Parathyroid adenoma (tissue), 2 donors: ENCODE results near the gene TMEM184B.

ENCODE experiments used
- H2AFZ ChIP-seq: fragments of 300-600 bp; sonication (generic); one replicate; pipeline ENCODE4 v1.7.0; 2017; ENCODE audit warnings: antibody characterized with exemption, mild to moderate bottlenecking
- H3K27ac ChIP-seq: fragments of 300-600 bp; sonication (generic); one replicate; pipeline ENCODE4 v1.7.0; 2017
- H3K27me3 ChIP-seq: fragments of 300-600 bp; sonication (generic); one replicate; pipeline ENCODE4 v1.7.0; 2017; ENCODE audit warnings: low read length; ENCODE audit not compliant: control insufficient read depth, insufficient read depth
- H3K36me3 ChIP-seq: fragments of 300-600 bp; sonication (generic); one replicate; pipeline ENCODE4 v1.7.0; 2017; ENCODE audit warnings: low read length; ENCODE audit not compliant: control insufficient read depth, insufficient read depth
- H3K4me1 ChIP-seq: fragments of 300-600 bp; sonication (generic); one replicate; pipeline ENCODE4 v1.7.0; 2017; ENCODE audit warnings: control low read depth
- H3K4me2 ChIP-seq: fragments of 300-600 bp; sonication (generic); one replicate; pipeline ENCODE4 v1.7.0; 2017; ENCODE audit warnings: low read length
- H3K4me3 ChIP-seq: fragments of 300-600 bp; sonication (generic); one replicate; pipeline ENCODE4 v1.7.0; 2017; ENCODE audit warnings: low read depth, low read length
- H3K79me2 ChIP-seq: fragments of 300-600 bp; sonication (generic); one replicate; pipeline ENCODE4 v1.7.0; 2017; ENCODE audit warnings: control low read depth
- H3K9ac ChIP-seq: fragments of 300-600 bp; sonication (generic); one replicate; pipeline ENCODE4 v1.7.0; 2017; ENCODE audit warnings: mild to moderate bottlenecking
- H3K9me3 ChIP-seq: fragments of 300-600 bp; sonication (generic); one replicate; pipeline ENCODE4 v1.7.0; 2017; ENCODE audit warnings: low read length; ENCODE audit not compliant: control insufficient read depth
- CTCF ChIP-seq: fragments of 300-600 bp; sonication (generic); IDR thresholded peaks from one replicate; pipeline ENCODE4 v1.7.0; 2017; ENCODE audit warnings: antibody characterized with exemption, mild to moderate bottlenecking
- donor health status: primary hyperparathyroidism.

Gene TMEM184B

DNA sequence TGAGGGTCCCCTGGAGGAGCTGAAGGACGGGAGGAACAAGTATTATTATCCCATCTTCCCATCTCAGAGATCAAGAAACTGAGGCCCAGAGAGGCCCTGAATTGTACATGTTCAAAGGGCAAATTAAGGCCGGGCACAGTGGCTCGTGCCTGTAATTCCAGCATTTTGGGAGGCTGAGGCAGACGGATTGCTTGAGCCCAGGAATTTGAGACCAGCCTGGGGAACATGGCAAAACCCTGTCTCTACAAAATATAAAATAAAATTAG is 99.2 kb downstream of the TMEM184B start:
- Histone ChIP-seq H3K27ac (no peak overlapping the region), H3K4me2 (no peak overlapping the region), H3K9ac (no peak overlapping the region), H2AFZ (no peak overlapping the region), H3K4me3 (no peak overlapping the region), H3K36me3 (no peaks in the 10 kb centered on the region), H3K9me3 (no peaks in the 10 kb centered on the region), H3K79me2 (no peaks in the 10 kb centered on the region), H3K27me3 (no peaks in the 10 kb centered on the region), H3K4me1 (no peaks in the 10 kb centered on the region)
- TF ChIP-seq CTCF, result no peak

DNA sequence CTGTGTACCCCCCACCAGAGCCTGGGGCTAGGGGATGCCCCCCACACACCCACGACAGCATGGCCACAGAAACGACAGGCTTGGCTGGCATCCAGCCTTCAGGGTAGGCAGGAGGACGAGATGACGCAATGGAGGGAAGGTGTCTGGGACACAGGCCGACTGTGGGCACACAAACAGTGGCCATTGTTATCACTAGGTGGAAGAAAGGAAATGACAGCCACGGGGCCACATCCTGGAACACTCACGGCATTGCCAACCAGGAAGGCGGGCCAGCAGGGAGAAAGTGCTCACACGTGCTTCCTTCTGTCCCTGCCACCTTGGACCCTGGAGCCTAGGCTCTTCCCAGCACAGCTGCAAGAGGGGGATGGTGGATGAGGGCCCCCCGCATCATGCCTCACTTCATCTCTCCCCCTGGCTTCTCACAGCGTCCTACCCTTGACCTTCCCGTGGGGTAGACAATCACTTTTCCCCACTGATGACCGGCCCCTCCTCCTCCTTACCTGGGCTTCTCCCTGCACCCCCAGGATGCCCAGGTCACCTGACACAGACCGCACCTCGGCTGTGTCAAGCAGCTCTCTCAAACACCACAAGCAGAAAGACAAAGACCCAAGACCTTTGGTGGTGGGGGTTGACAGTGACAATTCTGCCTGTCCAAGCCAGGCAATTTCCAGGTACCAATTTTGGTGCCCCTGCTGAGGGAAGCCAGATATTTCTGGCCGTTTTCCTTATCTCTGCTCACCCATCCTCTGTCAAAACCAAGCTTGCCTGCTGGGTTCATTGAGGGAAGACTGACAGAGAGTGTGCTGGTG is 99.8 kb downstream of the TMEM184B start:
- Histone ChIP-seq H3K4me2 (no peak overlapping the region), H3K79me2 (no peaks in the 10 kb centered on the region), H3K9me3 (no peaks in the 10 kb centered on the region), H2AFZ (no peak overlapping the region), H3K4me1 (no peaks in the 10 kb centered on the region), H3K36me3 (no peaks in the 10 kb centered on the region), H3K27me3 (no peaks in the 10 kb centered on the region), H3K4me3 (no peak overlapping the region), H3K27ac (no peak overlapping the region), H3K9ac (no peak overlapping the region)
- no peak for TF ChIP-seq CTCF

DNA sequence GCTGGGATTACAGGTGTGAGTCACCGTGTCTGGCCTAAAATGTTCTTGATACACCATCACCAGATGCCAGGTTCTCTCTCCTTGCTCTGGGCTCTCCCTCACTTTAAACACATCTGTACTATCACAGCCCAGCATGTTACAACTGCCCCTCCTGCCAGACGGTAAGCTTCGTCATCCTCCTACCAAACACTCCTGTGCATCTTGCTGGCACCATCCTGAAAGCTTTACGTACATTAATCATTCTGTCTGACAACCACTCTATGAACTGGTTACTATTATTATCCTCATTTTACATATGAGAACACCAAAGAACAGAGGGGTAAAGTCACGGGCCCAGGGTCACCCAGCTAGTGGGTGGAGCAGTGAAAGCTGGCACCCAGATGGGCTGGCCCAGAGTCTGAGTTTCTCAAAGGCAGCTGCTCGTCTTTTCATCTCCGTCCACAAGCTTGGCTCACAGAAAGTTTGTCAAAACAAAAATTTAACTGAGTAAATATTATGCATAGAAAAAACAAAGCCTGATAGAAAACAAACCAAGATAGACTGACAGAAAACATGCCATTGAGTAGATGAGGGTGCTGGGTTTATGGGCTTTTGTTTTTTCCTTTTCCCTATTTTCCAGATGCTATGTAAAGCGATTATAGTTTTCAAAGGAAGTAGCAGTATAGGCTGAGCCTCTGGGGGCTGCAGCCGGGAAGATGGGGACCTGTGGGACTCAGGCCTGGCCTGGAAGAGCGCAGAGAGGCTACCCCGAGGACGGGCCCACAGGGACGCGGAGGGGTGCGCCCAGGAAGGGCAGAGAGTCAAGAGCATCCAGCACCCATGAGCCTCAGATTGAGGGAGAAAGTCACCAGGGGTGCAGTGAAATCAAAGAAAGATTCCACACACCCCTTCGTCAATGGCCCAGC is 100.6 kb downstream of the TMEM184B start:
- Histone ChIP-seq H3K36me3 (no peaks in the 10 kb centered on the region), H3K27ac (no peak overlapping the region), H2AFZ (no peak overlapping the region), H3K4me2 (no peak overlapping the region), H3K4me3 (no peak overlapping the region), H3K79me2 (no peaks in the 10 kb centered on the region), H3K4me1 (no peaks in the 10 kb centered on the region), H3K9ac (no peak overlapping the region), H3K27me3 (no peaks in the 10 kb centered on the region), H3K9me3 (no peaks in the 10 kb centered on the region)
- TF ChIP-seq CTCF, result no peak

DNA sequence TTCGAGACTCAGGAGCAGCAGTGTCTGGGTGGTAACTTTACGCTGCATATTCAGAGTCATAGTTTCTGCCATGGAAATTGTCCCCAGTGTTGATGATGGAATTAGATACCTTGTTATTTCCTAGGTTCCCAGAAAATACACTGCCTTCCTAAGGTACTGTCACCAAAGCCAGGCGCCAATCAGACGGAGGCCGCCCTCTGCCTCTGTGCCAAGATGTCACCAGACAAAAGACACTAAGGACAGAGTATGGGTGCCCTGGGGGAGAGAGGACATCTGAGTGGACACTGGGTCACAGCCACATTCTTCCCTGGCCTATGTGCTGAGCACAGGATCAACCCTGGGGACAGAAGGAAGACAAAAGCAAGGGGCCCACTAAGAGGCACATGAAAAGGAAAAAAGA is 102.3 kb downstream of the TMEM184B start:
- H3K27ac ChIP-seq, result no peak overlapping the region
- H3K9me3 ChIP-seq, result no peaks in the 10 kb centered on the region

More for the DNA sequence above, 102.3 kb downstream of the TMEM184B start:
- no peaks in the 10 kb centered on the region for H3K4me1 ChIP-seq
- H3K4me3 ChIP-seq, result no peak overlapping the region
- no peak for TF ChIP-seq CTCF
- no peaks in the 10 kb centered on the region for H3K79me2 ChIP-seq
- no peak overlapping the region for H2AFZ ChIP-seq
- no peak overlapping the region for H3K4me2 ChIP-seq
- H3K9ac ChIP-seq, result no peak overlapping the region
- no peaks in the 10 kb centered on the region for H3K27me3 ChIP-seq
- no peaks in the 10 kb centered on the region for H3K36me3 ChIP-seq
